ENCODE data around the gene OR6C76. TPM values are rescaled to one million over a fixed set of nuclear protein-coding genes. Genes with fewer than 3 reads are reported as not detected.
"Not testable (repeated sequence)": the region's sequence is repeated elsewhere in the genome, so short reads cannot be mapped to it uniquely, and the experiment has no call there.

Gene OR6C76
- total and polyA plus RNA-seq, 9 donors, result not detected

DNA sequence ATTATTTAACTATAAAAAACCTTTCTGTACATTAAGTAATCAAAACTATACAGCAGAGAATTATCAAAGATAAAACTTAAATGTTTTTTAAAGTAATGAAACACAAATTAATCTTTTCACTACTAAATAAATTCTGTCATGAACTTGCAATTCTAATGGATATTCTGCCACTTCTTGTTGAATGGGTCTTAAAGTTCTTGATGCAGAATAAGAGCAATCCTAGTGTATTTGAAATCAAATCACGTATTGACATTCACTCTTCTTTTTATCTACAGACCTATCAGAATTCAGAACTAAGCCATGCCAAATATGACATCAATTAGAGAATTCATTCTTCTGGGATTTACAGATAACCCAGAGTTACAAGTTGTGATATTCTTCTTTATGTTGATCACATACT is 25.8 kb upstream of the OR6C76 start, which contains the start of gene OR6C65:
Gene OR6C65, plus strand, starts transcription at position 301 of the 400 bp plus-strand sequence. Its CDS starts 0 bp downstream, at position 301.
- TF ChIP-seq EP300 (IDR thresholded peaks at IDR 0.05) (no peak), POLR2A (IDR thresholded peaks at IDR 0.05) (no peak), CTCF (IDR thresholded peaks at IDR 0.05) (no peak)
- Histone ChIP-seq H3K4me1 (ENCODE audit: insufficient read depth) (no peaks in the 10 kb centered on the region), H3K4me3 (no peak within 1 kb of the TSS), H3K9me3 (no peaks in the 10 kb centered on the region), H3K27me3 (no peaks in the 10 kb centered on the region), H3K27ac (no peak within 1 kb of the TSS), H3K36me3 (no peaks in the 10 kb centered on the region)
- no peak for DNase-seq
- intact Hi-C loops (cut with DNase I), result no loop called here
- 77 to 87% (median 80%) methylated on average over 1 of the region's 1 CpG for WGBS, 3 donors

DNA sequence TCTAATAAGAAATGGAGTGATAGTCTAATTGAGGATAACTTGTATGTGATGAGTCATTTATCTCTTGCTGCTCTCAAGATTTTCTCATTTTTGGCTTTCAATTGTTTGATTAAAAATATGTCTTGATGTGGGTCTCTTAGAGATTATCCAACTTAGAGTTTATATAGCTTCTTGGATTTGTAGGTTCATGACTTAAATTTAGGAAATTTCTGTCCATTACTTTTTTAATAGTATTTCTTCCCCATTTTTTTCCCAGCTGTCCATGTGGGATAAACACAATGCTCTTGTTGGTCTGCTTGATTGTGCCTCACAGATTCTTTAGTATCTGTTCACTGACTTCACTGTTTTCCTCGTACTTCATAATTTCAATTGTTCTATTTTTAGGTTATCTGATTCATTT is 18.2 kb upstream of the OR6C76 start:
- H3K4me3 ChIP-seq, result no peak overlapping the region
- intact Hi-C loops (cut with DNase I), result no loop called here
- no peaks in the 10 kb centered on the region for H3K4me1 ChIP-seq (ENCODE audit: insufficient read depth)
- no peaks in the 10 kb centered on the region for H3K27me3 ChIP-seq
- DNase-seq, result no peak
- TF ChIP-seq EP300 (IDR thresholded peaks at IDR 0.05) (no peak), CTCF (IDR thresholded peaks at IDR 0.05) (no peak), POLR2A (IDR thresholded peaks at IDR 0.05) (no peak)
- 71 to 76% (median 73%) methylated on average over 1 of the region's 1 CpG for WGBS, 3 donors
- H3K27ac ChIP-seq, result no peak overlapping the region
- H3K36me3 ChIP-seq, result no peaks in the 10 kb centered on the region
- H3K9me3 ChIP-seq, result no peaks in the 10 kb centered on the region

DNA sequence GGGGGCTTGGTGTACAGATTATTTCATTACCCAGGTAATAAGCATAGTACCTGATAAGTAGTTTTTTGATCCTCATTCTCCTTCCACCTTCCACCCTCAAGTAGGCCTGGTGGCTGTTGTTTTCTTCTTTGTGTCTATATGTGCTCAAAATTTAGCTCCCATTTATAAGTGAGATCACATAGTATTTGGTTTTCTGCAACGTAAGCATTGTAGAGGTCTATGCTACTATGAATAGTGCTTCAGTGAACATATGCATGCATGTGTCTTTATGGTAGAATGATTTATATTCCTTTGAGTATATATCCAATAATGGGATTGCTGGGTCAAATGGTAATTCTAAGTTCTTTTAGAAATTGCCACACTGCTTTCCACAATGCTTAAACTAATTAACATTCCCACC is 16.9 kb upstream of the OR6C76 start:
- H3K4me1 ChIP-seq (ENCODE audit: insufficient read depth); H3K27ac ChIP-seq; H3K27me3 ChIP-seq; H3K36me3 ChIP-seq; H3K9me3 ChIP-seq; H3K4me3 ChIP-seq; intact Hi-C loops (cut with DNase I); DNase-seq: not testable (repeated sequence)
- 79 to 92% (median 89%) methylated on average over 1 of the region's 1 CpG for WGBS, 3 donors

DNA sequence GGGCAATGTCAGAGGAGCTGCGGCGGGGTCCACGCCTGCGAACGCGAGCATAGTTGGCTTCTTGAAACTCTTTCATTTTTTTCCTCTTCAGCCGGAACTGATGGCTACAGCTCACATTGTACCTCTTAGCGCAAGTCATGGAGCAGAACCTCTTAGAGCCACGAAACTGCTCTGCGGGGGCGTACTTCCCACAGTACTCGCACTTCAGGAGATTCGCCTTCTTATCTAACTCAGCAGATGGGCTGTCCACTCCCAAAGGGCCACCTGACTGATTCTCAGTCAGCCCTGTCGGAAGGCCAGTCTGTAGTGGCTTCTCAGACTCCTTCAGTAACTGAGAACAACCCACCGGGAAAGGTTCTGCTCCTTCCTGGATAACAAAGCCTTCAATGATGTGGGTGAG is 13.9 kb upstream of the OR6C76 start:
- H3K4me1 ChIP-seq (ENCODE audit: insufficient read depth); intact Hi-C loops (cut with DNase I); DNase-seq; H3K4me3 ChIP-seq; H3K27me3 ChIP-seq; H3K9me3 ChIP-seq; H3K36me3 ChIP-seq; H3K27ac ChIP-seq: not testable (repeated sequence)
- WGBS, 3 donors, result 82 to 87% (median 85%) methylated on average over 15 of the region's 15 CpGs

DNA sequence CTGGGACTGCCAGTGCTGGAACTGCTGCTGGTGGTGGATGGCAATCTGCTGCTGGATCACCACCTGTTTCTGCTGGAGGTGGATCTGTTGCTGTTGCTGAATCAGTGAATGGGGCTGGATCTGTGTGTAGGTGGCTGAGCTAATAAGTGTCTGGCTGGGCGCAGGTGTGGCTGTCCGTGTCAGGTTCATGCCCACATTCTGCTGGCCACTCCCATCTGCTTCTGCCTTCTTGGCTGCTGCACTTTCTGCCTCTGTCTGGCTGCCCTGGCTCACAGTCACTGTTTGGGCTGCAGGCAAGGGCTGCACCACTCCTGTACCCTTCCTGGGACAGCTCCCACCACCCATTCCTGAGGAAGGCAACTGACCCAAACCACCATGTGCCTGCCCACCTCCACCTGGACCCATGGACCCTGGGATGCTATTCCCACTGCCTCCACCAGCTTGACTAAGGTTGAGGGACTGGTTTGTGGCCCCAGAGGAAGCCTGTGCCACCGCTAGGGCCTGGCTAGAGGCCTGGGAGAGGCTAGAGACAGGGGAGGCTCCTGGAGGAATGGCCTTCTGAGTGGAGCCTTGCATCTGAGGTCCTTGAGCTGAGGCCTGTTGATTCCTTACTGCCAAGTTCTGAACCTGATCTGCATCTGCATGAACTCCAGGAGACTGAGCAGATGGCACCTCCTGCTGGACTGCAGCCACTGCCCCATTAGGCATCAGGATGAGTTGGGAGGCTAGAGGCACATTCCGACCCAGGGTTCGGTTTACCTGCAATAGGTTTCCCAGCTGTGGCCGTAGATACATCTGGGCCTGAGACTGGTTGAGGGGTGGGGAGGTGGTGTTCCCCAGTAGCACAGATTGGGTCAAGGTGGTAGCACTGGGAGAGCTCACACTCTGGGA is 12.3 kb upstream of the OR6C76 start:
- H3K27me3 ChIP-seq; H3K4me3 ChIP-seq; H3K9me3 ChIP-seq; H3K4me1 ChIP-seq (ENCODE audit: insufficient read depth); DNase-seq; H3K27ac ChIP-seq; intact Hi-C loops (cut with DNase I); H3K36me3 ChIP-seq: not testable (repeated sequence)
- WGBS, 3 donors, result 96 to 98% (median 97%) methylated on average over 5 of the region's 6 CpGs

GRCh38 chr12:55414396-55414823 is 11.6 kb upstream of the OR6C76 start:
- WGBS, 3 donors, result 40 to 50% (median 42%) methylated on average over 8 to 11 of the region's 11 CpGs
- H3K9me3 ChIP-seq; H3K27ac ChIP-seq; H3K27me3 ChIP-seq; H3K4me3 ChIP-seq; H3K36me3 ChIP-seq; DNase-seq; intact Hi-C loops (cut with DNase I); H3K4me1 ChIP-seq (ENCODE audit: insufficient read depth): not testable (repeated sequence)

DNA sequence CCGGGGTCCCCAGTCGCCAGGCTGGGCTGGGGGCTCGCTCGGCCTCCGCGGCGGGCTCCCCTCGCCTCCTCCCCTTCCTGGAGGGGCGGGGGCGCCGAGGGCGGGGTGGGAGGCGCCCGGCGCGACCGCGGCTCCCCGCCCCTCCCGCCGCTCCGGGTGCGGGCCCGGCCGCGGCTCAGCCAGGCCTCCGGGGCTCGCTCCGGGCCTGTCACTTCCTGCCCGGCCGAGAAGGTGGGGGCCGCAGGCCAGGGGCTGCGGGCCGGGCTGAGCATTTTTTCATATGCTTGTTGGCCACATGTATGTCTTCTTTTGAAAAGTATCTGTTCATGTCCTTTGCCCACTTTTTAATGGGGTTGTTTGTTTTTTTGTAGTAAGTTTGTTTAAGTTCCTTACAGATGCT is 11.2 kb upstream of the OR6C76 start:
- H3K9me3 ChIP-seq; DNase-seq; H3K27ac ChIP-seq; H3K27me3 ChIP-seq; H3K4me3 ChIP-seq; H3K36me3 ChIP-seq; intact Hi-C loops (cut with DNase I); H3K4me1 ChIP-seq (ENCODE audit: insufficient read depth): not testable (repeated sequence)
- WGBS, 3 donors, result 9 to 17% (median 13%) methylated on average over 5 to 13 of the region's 34 CpGs
